HL-60 (cell line): ENCODE results near the gene F7.

Experiments used
- GABPA ChIP-seq: IDR thresholded peaks from 2 replicates; pipeline ENCODE4 v1.6.1; 2012; ENCODE audit warnings: low read depth
- POLR2AphosphoS5 ChIP-seq: IDR thresholded peaks from 2 replicates; pipeline ENCODE4 v1.6.1; 2012; ENCODE audit warnings: low read depth
- TF ChIP-seq, protein P1 (sequence below): IDR thresholded peaks from one replicate; pipeline ENCODE4 v1.5.1; 2011; ENCODE audit warnings: low read length, control low read depth, inconsistent platforms; ENCODE audit not compliant: insufficient read depth
- TF ChIP-seq, protein P2 (sequence below): IDR thresholded peaks from 2 replicates; pipeline ENCODE4 v1.6.1; 2012; ENCODE audit warnings: low read depth; ENCODE audit not compliant: insufficient replicate concordance

DNA sequence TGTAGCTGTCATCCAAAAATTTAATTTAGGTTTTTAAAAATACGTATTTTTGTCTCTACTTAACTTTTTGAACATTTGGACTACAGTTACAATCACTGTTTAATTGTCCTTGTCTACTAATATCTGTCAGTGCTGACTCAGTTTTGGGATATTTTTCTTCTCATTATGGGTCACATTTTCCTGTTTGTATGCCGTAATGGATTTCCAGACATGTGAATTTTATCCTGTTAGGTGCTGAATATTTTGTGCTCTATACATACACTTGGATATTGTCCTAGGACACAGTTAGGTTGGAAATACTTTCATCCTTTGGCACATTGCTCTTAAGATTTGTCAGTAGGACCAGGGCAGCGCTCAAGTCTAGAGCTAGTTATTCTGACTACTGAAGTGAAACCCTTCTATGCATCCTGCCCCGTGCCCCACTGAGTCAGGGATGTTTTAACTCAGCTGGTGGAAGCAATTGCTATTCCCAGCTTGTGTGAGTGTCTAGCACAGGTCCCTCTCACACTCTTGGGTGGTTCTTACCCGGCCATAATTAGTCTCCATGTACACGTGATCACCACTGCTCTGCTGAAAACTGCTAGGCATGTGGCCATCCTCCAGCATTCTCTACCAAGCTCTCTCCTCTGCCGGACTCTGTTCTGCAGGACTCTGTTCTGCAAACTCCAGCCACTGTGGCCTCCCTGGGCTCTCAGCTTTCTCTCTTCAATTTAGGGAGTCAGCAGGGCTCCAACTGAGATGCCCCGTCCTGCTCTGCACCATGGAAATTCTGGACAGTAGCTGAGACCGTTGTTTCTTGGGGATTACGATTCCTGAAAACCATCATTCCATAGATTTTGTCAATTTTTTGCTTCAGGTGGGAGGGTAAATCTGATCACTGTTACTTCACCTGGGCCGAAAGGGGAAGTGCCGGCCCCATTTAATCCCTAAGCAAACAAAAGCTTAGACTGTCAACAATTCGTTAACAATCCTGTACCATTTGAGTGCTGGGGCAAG lies 64.0 kb downstream of the F7 start:
- TF ChIP-seq, protein P1, sequence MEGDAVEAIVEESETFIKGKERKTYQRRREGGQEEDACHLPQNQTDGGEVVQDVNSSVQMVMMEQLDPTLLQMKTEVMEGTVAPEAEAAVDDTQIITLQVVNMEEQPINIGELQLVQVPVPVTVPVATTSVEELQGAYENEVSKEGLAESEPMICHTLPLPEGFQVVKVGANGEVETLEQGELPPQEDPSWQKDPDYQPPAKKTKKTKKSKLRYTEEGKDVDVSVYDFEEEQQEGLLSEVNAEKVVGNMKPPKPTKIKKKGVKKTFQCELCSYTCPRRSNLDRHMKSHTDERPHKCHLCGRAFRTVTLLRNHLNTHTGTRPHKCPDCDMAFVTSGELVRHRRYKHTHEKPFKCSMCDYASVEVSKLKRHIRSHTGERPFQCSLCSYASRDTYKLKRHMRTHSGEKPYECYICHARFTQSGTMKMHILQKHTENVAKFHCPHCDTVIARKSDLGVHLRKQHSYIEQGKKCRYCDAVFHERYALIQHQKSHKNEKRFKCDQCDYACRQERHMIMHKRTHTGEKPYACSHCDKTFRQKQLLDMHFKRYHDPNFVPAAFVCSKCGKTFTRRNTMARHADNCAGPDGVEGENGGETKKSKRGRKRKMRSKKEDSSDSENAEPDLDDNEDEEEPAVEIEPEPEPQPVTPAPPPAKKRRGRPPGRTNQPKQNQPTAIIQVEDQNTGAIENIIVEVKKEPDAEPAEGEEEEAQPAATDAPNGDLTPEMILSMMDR: no peak
- TF ChIP-seq, protein P2, sequence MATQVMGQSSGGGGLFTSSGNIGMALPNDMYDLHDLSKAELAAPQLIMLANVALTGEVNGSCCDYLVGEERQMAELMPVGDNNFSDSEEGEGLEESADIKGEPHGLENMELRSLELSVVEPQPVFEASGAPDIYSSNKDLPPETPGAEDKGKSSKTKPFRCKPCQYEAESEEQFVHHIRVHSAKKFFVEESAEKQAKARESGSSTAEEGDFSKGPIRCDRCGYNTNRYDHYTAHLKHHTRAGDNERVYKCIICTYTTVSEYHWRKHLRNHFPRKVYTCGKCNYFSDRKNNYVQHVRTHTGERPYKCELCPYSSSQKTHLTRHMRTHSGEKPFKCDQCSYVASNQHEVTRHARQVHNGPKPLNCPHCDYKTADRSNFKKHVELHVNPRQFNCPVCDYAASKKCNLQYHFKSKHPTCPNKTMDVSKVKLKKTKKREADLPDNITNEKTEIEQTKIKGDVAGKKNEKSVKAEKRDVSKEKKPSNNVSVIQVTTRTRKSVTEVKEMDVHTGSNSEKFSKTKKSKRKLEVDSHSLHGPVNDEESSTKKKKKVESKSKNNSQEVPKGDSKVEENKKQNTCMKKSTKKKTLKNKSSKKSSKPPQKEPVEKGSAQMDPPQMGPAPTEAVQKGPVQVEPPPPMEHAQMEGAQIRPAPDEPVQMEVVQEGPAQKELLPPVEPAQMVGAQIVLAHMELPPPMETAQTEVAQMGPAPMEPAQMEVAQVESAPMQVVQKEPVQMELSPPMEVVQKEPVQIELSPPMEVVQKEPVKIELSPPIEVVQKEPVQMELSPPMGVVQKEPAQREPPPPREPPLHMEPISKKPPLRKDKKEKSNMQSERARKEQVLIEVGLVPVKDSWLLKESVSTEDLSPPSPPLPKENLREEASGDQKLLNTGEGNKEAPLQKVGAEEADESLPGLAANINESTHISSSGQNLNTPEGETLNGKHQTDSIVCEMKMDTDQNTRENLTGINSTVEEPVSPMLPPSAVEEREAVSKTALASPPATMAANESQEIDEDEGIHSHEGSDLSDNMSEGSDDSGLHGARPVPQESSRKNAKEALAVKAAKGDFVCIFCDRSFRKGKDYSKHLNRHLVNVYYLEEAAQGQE: no peak
- TF ChIP-seq POLR2AphosphoS5 (no peak), GABPA (no peak)
